Measurements from ENCODE around the gene ANKH. TPM values are rescaled to one million over a fixed set of nuclear protein-coding genes. Genes with fewer than 3 reads are reported as not detected.

ANKH gene
- total RNA-seq, 2 experiments from 2014 or later, result 31.3 to 41.9 TPM

DNA sequence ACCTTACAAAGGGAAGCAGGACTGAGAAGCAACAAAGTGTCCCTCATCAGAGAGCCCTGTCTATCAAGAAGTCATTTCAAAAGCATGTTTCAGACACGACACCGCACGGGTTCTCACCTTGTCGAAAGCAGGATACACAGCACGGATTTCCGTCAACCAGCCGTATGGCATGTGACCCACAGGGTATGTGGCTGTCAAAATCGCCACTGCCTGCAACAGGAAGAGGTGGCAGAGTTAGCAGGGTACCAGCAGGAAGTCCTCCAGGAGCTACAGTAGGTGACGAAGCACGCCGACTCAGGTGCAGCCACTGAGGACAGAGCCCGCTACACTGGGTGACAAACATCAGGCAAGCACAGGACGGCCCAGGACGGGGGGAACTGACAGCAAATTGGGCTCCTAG, 125.8 kb downstream of the ANKH start:
- H3K9me3 Mint-ChIP-seq (ENCODE audit: low read depth), result no peaks in the 10 kb centered on the region
- CTCF ChIA-PET, result interaction anchor here (1.5 kb wide), 1 partner anchor 19 kb away, joined by 4 read pairs; no protein-coding TSS in a partner anchor
- H3K27ac Mint-ChIP-seq, result no peak overlapping the region
- no peaks in the 10 kb centered on the region for H3K27me3 Mint-ChIP-seq
- no peak overlapping the region for H3K4me3 Mint-ChIP-seq
- peaks cover 27% of the 10 kb centered on the region for H3K4me1 Mint-ChIP-seq
- ATAC-seq, result peak; percentile 39
- DNase-seq, result peak; percentile 59
- peaks cover 9% of the 10 kb centered on the region for H3K36me3 Mint-ChIP-seq

GRCh38 chr5:14745188-14745563, 126.4 kb downstream of the ANKH start:
- DNase-seq (no peak), ATAC-seq (no peak)
- no peaks in the 10 kb centered on the region for H3K9me3 Mint-ChIP-seq (ENCODE audit: low read depth)
- H3K36me3 Mint-ChIP-seq, result peaks cover 9% of the 10 kb centered on the region
- peaks cover 27% of the 10 kb centered on the region for H3K4me1 Mint-ChIP-seq
- H3K27ac Mint-ChIP-seq, result no peak overlapping the region
- CTCF ChIA-PET, result no interaction called here
- H3K4me3 Mint-ChIP-seq, result no peak overlapping the region
- H3K27me3 Mint-ChIP-seq, result no peaks in the 10 kb centered on the region

DNA sequence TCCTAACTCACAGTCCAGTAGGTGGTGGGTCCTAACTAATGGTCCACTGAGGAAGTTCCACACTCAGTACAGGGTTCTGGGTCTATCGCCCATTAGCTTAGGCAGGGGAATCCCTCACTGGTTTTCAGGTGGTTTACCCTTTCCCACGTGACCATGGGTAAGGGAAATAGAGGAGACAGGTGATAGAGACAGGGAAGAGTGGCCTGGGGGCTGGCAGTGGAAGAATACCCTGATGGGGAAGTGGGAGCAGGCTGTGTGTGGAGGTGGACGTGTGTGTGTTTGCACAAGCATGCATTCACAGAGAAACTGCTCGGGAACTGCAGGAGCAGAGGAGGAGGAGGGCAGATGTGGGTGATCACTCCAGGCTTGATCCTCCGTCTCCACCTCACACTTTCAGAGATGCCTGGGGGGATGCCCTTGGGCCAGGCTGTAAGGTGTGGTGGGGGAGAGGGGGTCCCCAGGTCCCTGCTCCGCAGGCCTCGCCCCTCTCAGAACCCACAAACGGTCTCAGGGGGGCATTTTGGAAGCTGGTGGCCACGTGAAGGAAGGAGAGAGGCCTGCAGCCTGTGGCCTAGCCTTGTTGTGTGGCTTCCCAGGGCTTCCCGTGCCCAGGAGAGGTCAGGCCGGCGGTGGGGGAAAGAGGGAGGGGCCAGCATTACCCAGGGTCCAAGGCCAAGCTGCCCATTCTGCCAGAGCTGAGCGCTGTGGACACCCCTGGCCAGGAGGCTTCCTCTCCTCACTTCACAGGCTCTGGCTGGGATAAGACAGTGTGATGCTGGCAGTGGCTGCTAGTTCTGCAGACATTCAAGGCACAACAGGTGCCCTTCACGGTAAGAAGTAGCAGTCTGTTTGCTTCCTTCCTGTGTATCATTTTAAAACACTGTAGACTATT, 127.0 kb downstream of the ANKH start:
- H3K4me1 Mint-ChIP-seq, result peaks cover 27% of the 10 kb centered on the region
- DNase-seq, result no peak
- H3K27me3 Mint-ChIP-seq, result no peaks in the 10 kb centered on the region
- H3K36me3 Mint-ChIP-seq, result peaks cover 9% of the 10 kb centered on the region
- no peaks in the 10 kb centered on the region for H3K9me3 Mint-ChIP-seq (ENCODE audit: low read depth)
- H3K27ac Mint-ChIP-seq, result no peak overlapping the region
- no peak for ATAC-seq
- CTCF ChIA-PET, result no interaction called here
- no peak overlapping the region for H3K4me3 Mint-ChIP-seq

DNA sequence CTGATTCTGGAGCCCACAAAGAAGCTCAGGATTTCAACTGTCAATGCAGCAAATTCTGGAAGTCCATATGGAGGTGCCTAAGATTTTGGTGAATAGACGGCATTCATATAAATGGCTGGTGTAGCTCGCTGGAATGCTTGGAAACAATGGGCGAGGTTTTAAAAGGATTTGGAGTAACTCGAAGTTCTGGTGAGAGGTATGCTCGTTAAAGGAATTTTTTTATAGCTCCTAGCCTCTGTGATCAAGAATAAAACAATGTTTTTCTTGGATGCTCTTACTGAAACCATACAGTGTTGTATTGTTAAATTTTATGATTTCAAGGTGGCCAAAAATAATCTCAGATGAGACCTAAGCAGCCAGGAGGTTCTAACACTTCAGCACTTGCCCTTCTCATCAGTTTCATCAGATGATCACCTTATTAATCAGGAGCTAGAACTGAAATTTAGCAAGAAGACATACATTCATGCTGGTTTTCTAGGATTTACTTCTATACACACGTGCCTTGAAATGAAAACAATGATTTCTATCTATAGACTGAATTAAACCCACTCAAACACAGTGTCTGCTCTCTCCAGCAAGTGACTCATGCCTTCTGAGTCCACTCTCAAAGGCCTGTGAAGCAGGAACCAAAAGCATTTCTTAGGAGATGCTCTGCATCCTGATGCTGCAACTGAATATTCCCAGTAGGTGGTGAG, 127.8 kb downstream of the ANKH start:
- DNase-seq (no peak), ATAC-seq (no peak)
- Mint-ChIP-seq H3K27me3 (no peaks in the 10 kb centered on the region), H3K4me3 (no peak overlapping the region), H3K9me3 (ENCODE audit: low read depth) (no peaks in the 10 kb centered on the region), H3K27ac (no peak overlapping the region), H3K36me3 (peaks cover 9% of the 10 kb centered on the region), H3K4me1 (peaks cover 27% of the 10 kb centered on the region)
- CTCF ChIA-PET, result interaction anchor here (0.7 to 1.5 kb wide), 3 partner anchors 15 to 247 kb away, joined by 3 read pairs; no protein-coding TSS in a partner anchor

GRCh38 chr5:14742498-14742897, 129.1 kb downstream of the ANKH start:
- Mint-ChIP-seq H3K9me3 (ENCODE audit: low read depth) (no peaks in the 10 kb centered on the region), H3K4me1 (peaks cover 27% of the 10 kb centered on the region), H3K27ac (no peak overlapping the region), H3K4me3 (no peak overlapping the region), H3K27me3 (no peaks in the 10 kb centered on the region), H3K36me3 (peaks cover 8% of the 10 kb centered on the region)
- CTCF ChIA-PET, result interaction anchor here (1.3 to 1.5 kb wide), 2 partner anchors 15 to 248 kb away, joined by 3 read pairs; no protein-coding TSS in a partner anchor
- no peak for DNase-seq
- no peak for ATAC-seq

DNA sequence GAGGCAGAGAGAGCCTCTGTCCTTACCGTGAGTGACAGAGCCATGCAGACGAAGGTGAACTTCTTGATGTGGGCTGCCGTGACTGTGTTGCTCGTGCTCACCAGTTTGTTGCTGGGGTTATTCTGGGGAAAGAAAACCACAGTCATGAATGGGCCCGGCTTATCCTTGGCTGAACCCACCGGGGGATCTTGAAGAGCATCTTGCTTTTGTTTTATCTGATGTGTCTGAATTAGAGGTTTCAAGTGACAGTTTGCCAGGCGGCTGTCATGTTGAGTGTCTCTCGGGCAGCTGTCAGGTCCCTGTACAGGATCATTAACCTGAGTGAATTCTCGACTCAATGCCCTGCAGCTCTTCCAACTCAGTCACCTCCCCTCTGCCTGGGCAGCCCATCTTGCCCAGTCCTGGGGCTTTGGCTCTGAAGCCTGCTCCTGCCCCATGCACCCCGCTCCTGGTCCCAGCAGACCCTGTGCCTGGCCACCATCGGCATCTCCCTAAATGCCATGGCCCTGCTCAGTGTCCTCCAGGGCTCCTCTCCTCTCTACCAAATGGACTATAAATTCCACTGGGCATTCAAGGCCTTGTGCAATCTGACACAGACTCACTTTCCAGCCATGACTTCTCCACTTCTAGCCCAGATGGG, 129.7 kb downstream of the ANKH start:
- ATAC-seq (no peak), DNase-seq (no peak)
- no peaks in the 10 kb centered on the region for H3K27me3 Mint-ChIP-seq
- CTCF ChIA-PET, result no interaction called here
- no peak overlapping the region for H3K27ac Mint-ChIP-seq
- no peaks in the 10 kb centered on the region for H3K9me3 Mint-ChIP-seq (ENCODE audit: low read depth)
- H3K36me3 Mint-ChIP-seq, result peaks cover 7% of the 10 kb centered on the region
- H3K4me1 Mint-ChIP-seq, result peaks cover 27% of the 10 kb centered on the region
- no peak overlapping the region for H3K4me3 Mint-ChIP-seq

- Mint-ChIP-seq H3K4me1 (peaks cover 26% of the 10 kb centered on the region), H3K4me3 (no peak overlapping the region), H3K27ac (no peak overlapping the region), H3K27me3 (no peaks in the 10 kb centered on the region), H3K36me3 (peaks cover 7% of the 10 kb centered on the region), H3K9me3 (ENCODE audit: low read depth) (no peaks in the 10 kb centered on the region)
- ATAC-seq, result no peak
- CTCF ChIA-PET, result no interaction called here
- DNase-seq, result no peak
Measured at GRCh38 chr5:14741131-14741530, 130.4 kb downstream of the ANKH start.

- CTCF ChIA-PET, result interaction anchor here (0.9 to 1.4 kb wide), 2 partner anchors 11 to 13 kb away, joined by 3 read pairs; no protein-coding TSS in a partner anchor
- no peak for DNase-seq
Measured at GRCh38 chr5:14739981-14740380, 131.6 kb downstream of the ANKH start.

DNA sequence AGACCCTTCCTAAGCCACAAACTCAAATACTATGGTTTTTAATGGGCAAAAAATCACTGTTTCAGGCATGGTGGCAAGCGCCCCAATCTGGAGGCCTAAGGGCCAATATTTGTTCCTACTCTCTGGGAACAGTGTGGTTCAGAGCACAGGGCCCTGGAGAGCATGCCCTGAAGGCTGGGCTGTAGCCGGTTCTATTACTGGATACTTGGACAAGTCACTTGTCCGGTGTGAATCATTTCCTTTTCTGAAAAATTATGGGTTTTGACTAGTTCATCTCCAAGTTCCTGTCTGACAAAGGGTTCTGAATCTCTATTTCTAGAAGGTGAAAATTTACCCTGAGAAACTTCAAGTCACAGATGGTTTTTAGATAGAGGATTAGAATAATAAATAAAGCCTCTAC, 132.0 kb downstream of the ANKH start:
- ATAC-seq, result no peak
- H3K4me1 Mint-ChIP-seq, result peaks cover 14% of the 10 kb centered on the region

More at GRCh38 chr5:14739981-14740380, 131.6 kb downstream of the ANKH start:
- Mint-ChIP-seq H3K36me3 (peaks cover 2% of the 10 kb centered on the region), H3K27ac (no peak overlapping the region), H3K9me3 (ENCODE audit: low read depth) (no peaks in the 10 kb centered on the region), H3K4me1 (peaks cover 16% of the 10 kb centered on the region), H3K27me3 (no peaks in the 10 kb centered on the region), H3K4me3 (no peak overlapping the region)
- ATAC-seq, result no peak

GRCh38 chr5:14738050-14738449, 133.5 kb downstream of the ANKH start:
- Mint-ChIP-seq H3K9me3 (ENCODE audit: low read depth) (no peaks in the 10 kb centered on the region), H3K36me3 (peaks cover 2% of the 10 kb centered on the region), H3K27ac (no peak overlapping the region), H3K4me3 (no peak overlapping the region), H3K27me3 (no peaks in the 10 kb centered on the region), H3K4me1 (peaks cover 9% of the 10 kb centered on the region)
- CTCF ChIA-PET, result no interaction called here
- no peak for DNase-seq
- ATAC-seq, result no peak

More for the DNA sequence above, 132.0 kb downstream of the ANKH start:
- DNase-seq, result no peak
- Mint-ChIP-seq H3K36me3 (peaks cover 2% of the 10 kb centered on the region), H3K9me3 (ENCODE audit: low read depth) (no peaks in the 10 kb centered on the region), H3K27me3 (no peaks in the 10 kb centered on the region), H3K4me3 (no peak overlapping the region), H3K27ac (no peak overlapping the region)
- CTCF ChIA-PET, result interaction anchor here (0.9 to 1.4 kb wide), 2 partner anchors 11 to 13 kb away, joined by 3 read pairs; no protein-coding TSS in a partner anchor

- CTCF ChIA-PET, result interaction anchor here (1.0 kb wide), 1 partner anchor 9 kb away, joined by 3 read pairs; no protein-coding TSS in a partner anchor
Measured at GRCh38 chr5:14737291-14737690, 134.3 kb downstream of the ANKH start.

GRCh38 chr5:14735944-14736343, 135.6 kb downstream of the ANKH start:
- Mint-ChIP-seq H3K9me3 (ENCODE audit: low read depth) (no peaks in the 10 kb centered on the region), H3K4me3 (no peak overlapping the region), H3K27ac (no peak overlapping the region), H3K27me3 (no peaks in the 10 kb centered on the region), H3K36me3 (no peaks in the 10 kb centered on the region), H3K4me1 (no peaks in the 10 kb centered on the region)
- DNase-seq (no peak), ATAC-seq (no peak)
- CTCF ChIA-PET, result no interaction called here

More at GRCh38 chr5:14737291-14737690, 134.3 kb downstream of the ANKH start:
- peaks cover 2% of the 10 kb centered on the region for H3K36me3 Mint-ChIP-seq
- peaks cover 8% of the 10 kb centered on the region for H3K4me1 Mint-ChIP-seq
- DNase-seq, result no peak
- no peak overlapping the region for H3K4me3 Mint-ChIP-seq
- no peaks in the 10 kb centered on the region for H3K27me3 Mint-ChIP-seq
- H3K9me3 Mint-ChIP-seq (ENCODE audit: low read depth), result no peaks in the 10 kb centered on the region
- no peak overlapping the region for H3K27ac Mint-ChIP-seq
- ATAC-seq, result no peak

- ATAC-seq (no peak), DNase-seq (no peak)
- no peaks in the 10 kb centered on the region for H3K9me3 Mint-ChIP-seq (ENCODE audit: low read depth)
- no peaks in the 10 kb centered on the region for H3K4me1 Mint-ChIP-seq
- H3K36me3 Mint-ChIP-seq, result no peaks in the 10 kb centered on the region
- CTCF ChIA-PET, result no interaction called here
- H3K27me3 Mint-ChIP-seq, result no peaks in the 10 kb centered on the region
- H3K4me3 Mint-ChIP-seq, result no peak overlapping the region
- no peak overlapping the region for H3K27ac Mint-ChIP-seq
Measured at GRCh38 chr5:14734396-14734795, 137.2 kb downstream of the ANKH start.
